HG03520 (cell line): ENCODE measurements around the gene MCC.

Source experiments
- ATAC-seq: cut with Tn5 transposase; IDR thresholded peaks from one replicate; pipeline ENCODE4 v1.9.1; 2021; ENCODE audit warnings: mild to moderate bottlenecking, moderate library complexity; ENCODE audit not compliant: unreplicated experiment

The MCC gene

GRCh38 chr5:113373426-113373825 is 114.8 kb downstream of the MCC start:
- no peak for ATAC-seq

- no peak for ATAC-seq
Measured at GRCh38 chr5:113371721-113372196, 116.5 kb downstream of the MCC start.

GRCh38 chr5:113367586-113367985 is 120.7 kb downstream of the MCC start:
- ATAC-seq: no peak

GRCh38 chr5:113364466-113364865 is 123.8 kb downstream of the MCC start:
- ATAC-seq: no peak

- no peak for ATAC-seq
Measured at GRCh38 chr5:113361701-113362100, 126.6 kb downstream of the MCC start.

GRCh38 chr5:113359419-113359818 is 128.8 kb downstream of the MCC start:
- no peak for ATAC-seq

- no peak for ATAC-seq
Measured at GRCh38 chr5:113358696-113359095, 129.6 kb downstream of the MCC start.

- no peak for ATAC-seq
Measured at GRCh38 chr5:113357696-113358476, 130.4 kb downstream of the MCC start.

- no peak for ATAC-seq
Measured at GRCh38 chr5:113356487-113356886, 131.8 kb downstream of the MCC start.

GRCh38 chr5:113354055-113354454 is 134.2 kb downstream of the MCC start:
- ATAC-seq: no peak

- ATAC-seq: no peak
Measured at GRCh38 chr5:113347572-113347971, 140.7 kb downstream of the MCC start.

GRCh38 chr5:113344973-113345940 is 143.0 kb downstream of the MCC start:
- ATAC-seq: no peak

- no peak for ATAC-seq
Measured at GRCh38 chr5:113343343-113343742, 144.9 kb downstream of the MCC start.

GRCh38 chr5:113340537-113340936 is 147.7 kb downstream of the MCC start:
- ATAC-seq: no peak

- no peak for ATAC-seq
Measured at GRCh38 chr5:113338628-113339027, 149.6 kb downstream of the MCC start.

- ATAC-seq: no peak
Measured at GRCh38 chr5:113337515-113338415, 150.5 kb downstream of the MCC start.

- ATAC-seq: no peak
Measured at GRCh38 chr5:113336975-113337374, 151.3 kb downstream of the MCC start.

GRCh38 chr5:113333411-113333810 is 154.8 kb downstream of the MCC start:
- no peak for ATAC-seq

GRCh38 chr5:113331209-113331551 is 157.1 kb downstream of the MCC start:
- no peak for ATAC-seq

GRCh38 chr5:113330533-113331208 is 157.6 kb downstream of the MCC start:
- peak; percentile 49 for ATAC-seq
